ELF-1 (cell line): ENCODE measurements around the gene DHX29.

Experiments used
- DNase-seq: peaks from one replicate; pipeline ENCODE4 v3.0.0-alpha.2; 2016; ENCODE audit warnings: low read depth, low spot score

DHX29 gene

GRCh38 chr5:55232985-55233928 lies 74.2 kb downstream of the DHX29 start, which contains the start of gene CCNO:
CCNO (minus strand) TSS chr5:55233608; CDS start chr5:55233523, 85 bp downstream.
- peak; percentile 92 for DNase-seq

GRCh38 chr5:55232271-55232984 lies 75.1 kb downstream of the DHX29 start:
- DNase-seq: peak; percentile 62

GRCh38 chr5:55231919-55232270 lies 75.6 kb downstream of the DHX29 start:
- no peak for DNase-seq

- DNase-seq: peak; percentile 55
Measured at GRCh38 chr5:55231029-55231918, 76.2 kb downstream of the DHX29 start.

GRCh38 chr5:55230086-55230629 lies 77.3 kb downstream of the DHX29 start:
- DNase-seq: no peak

GRCh38 chr5:55227664-55228430 lies 79.6 kb downstream of the DHX29 start:
- DNase-seq: no peak

GRCh38 chr5:55226934-55227663 lies 80.4 kb downstream of the DHX29 start, which contains the start of gene MCIDAS:
MCIDAS (minus strand) TSS chr5:55227315; CDS start chr5:55227138, 177 bp downstream.
- DNase-seq: peak; percentile 76

- peak; percentile 88 for DNase-seq
Measured at GRCh38 chr5:55226027-55226933, 81.2 kb downstream of the DHX29 start.

GRCh38 chr5:55225346-55225745 lies 82.1 kb downstream of the DHX29 start:
- DNase-seq: no peak

GRCh38 chr5:55223812-55224240 lies 83.7 kb downstream of the DHX29 start:
- no peak for DNase-seq

GRCh38 chr5:55222985-55223811 lies 84.3 kb downstream of the DHX29 start:
- DNase-seq: peak; percentile 67

- peak; percentile 12 for DNase-seq
Measured at GRCh38 chr5:55222092-55222984, 85.2 kb downstream of the DHX29 start.

GRCh38 chr5:55220433-55221185 lies 86.9 kb downstream of the DHX29 start:
- peak; percentile 77 for DNase-seq

GRCh38 chr5:55219770-55220169 lies 87.7 kb downstream of the DHX29 start:
- DNase-seq: no peak

- peak; percentile 39 for DNase-seq
Measured at GRCh38 chr5:55218967-55219366, 88.5 kb downstream of the DHX29 start.
